GM19372 (cell line): Measurements from ENCODE around the gene BTBD2.
"Not testable (repeated sequence)": the region's sequence is repeated elsewhere in the genome, so short reads cannot be mapped to it uniquely, and the experiment has no call there.

Experiments
- ATAC-seq: cut with Tn5 transposase; IDR thresholded peaks from one replicate; pipeline ENCODE4 v1.9.1; 2021; ENCODE audit warnings: mild to moderate bottlenecking, low read depth, moderate library complexity; ENCODE audit not compliant: unreplicated experiment

Gene BTBD2

DNA sequence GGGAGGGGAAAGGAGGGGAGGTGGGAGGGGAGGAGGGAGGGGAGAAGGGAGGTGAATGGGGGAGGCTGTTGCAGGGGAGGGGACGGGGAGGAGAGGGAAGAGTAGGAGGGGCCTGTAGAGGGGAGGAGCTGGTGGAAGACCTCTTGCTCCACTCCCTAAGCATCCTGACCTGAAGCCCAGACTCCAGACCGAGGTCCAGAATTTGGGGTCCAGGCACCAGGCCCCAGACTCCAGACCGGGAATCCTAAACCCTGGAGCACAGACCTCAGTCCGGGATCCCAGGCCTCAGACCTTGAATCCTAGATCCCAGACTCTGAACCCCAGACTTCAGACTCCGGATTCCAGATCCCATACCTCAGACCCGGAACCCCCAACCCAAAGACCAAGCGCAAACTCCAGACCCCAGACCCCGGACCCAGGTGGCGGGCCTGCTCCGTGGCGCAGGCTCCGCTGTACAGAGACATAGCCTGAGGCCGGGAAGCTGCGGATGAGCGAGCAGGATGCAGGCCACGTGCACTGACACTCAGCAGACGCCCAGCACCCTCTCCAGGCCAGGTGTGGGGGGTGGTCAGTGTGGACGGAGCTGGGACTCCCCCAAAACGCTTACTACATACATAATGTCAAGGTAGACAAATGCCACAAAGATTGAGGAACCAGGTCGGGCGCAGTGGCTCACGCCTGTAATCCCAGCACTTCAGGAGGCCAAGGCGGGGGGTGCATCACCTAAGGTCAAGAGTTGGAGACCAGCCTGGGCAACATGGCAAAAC is 710 bp upstream of the BTBD2 start:
- ATAC-seq = no peak

DNA sequence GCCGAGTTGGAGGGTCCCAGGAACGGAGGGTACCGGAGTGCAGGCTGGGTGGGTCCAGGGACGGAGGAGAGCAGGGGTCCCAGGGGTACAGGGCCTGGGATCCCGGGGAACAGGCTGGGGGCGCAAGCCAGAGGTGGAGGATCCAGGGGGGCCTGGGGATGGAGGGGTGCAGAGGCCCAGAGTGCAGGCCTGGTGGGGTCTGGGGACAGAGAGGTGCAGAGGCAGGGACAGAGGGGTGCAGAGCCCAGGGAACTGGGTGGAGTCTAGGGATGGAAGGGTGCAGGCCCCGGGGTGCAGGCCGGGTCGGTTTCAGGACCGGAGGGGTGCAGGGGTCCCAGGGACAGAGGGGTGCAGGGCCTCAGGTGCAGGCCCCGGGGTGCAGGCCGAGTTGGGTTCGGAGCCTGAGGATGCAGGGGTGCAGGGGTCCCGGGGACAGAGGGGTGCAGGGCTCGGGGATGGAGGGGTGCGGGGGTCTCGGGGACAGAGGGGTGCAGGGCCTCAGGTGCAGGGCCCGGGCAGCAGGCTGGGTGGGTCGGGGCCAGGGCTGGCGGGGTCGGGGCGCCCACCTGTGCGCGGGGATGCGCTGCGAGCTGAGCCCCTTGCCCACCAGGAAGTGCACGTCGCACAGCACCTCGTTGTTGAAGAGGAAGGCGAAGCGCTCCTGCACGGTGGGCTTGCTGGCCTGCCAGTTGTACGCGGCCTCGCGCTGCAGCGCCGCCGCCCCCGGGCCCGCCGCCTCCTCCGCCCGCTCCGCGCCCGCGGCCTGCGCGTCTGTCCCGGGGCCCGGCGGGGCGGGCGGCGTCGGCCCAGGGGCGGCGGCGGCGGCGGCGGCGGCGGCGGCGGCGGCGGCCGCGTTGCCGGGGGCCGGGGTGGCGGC is 545 bp downstream of the BTBD2 start:
- ATAC-seq = no peak

DNA sequence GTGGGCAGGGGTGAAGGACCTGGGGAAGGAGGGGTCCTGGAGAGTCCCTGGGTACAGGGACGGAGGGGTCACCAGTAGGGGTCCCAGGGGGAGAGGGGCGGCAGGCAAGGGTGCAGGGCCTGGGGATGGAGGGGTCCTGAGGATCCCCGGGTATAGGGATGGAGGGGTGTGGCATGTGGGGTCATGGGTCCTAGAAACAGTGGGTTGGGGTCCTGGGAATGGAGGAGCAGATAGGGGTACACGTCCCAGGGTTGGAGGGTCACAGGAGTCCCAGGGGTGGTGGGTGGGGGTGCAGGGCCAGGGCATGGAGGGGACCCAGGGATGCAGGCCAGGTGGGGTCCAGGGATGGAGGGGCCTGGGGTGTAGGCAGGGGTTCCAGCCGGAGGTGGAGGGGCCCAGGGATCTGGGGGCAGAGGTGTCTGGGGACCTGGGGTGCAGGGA is 1.4 kb downstream of the BTBD2 start:
- ATAC-seq = no peak

DNA sequence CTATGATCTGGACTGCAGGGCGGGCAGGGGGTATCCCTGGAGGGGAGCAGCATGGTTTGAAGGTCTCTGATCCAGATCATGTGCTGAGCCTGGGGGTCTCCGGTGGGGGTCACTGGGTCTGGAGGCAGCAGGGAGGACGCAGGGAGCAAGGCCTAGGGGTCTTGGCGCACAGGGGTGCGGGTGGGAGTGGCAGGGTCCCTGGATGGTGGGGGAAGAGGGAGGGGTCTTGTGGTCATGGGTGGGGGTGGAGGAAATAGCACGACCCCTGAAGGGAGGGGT is 1.9 kb downstream of the BTBD2 start:
- no peak for ATAC-seq

DNA sequence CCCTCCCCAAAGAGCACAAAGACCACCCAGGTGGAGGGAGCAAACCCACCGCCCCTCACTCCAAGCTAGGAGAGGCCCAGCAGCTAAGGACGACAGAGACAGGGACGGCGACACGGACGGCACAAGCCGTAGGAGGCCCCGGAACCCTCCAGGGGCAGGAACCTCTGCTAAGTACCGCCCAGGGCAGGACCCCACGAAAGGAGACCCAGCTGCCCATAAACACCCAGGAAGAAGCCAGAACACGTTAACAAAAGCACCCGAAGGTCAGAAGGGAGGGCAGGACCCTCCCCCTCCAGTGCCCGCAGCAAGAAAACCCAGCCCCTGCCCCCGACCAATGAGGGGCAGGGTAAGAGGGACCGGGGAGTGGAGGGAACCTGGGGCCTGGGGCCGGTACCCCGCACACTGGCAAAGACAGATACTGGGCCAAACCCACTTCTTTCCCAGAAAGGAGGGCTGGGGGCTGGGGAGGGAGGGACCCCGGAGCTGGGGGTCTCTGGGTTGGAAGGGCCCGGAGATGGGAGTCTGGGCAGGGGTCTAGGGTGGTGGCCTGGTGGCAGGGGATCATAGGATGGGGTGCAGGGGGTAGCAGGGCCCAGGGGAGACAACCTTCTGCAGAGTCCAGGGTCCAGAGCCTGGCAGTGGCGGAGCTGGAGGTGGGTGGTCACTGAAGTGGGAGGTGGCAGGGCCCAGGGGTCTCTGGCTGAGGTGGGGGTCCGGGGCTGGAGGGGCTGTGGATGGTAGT is 2.4 kb downstream of the BTBD2 start:
- no peak for ATAC-seq

DNA sequence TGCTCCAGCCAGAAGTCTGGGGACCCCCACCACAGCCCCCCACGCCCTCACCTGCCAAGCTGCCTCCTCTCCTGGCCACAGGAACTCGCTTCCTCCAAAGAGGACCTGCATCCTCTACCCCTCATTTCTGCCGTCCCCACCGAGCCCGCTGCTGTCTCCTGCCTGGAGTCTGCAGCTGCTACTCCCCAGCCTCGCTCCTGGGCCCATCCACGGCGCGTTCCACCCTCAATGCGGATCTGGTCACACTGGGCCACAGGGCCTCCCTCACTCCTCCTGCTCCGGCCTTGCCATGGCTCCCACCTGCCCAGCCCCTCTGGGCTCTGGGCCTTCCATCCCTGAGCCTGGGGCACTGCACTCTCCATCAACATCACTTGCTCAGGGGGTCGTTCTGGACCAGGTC is 4.3 kb downstream of the BTBD2 start:
- no peak for ATAC-seq

DNA sequence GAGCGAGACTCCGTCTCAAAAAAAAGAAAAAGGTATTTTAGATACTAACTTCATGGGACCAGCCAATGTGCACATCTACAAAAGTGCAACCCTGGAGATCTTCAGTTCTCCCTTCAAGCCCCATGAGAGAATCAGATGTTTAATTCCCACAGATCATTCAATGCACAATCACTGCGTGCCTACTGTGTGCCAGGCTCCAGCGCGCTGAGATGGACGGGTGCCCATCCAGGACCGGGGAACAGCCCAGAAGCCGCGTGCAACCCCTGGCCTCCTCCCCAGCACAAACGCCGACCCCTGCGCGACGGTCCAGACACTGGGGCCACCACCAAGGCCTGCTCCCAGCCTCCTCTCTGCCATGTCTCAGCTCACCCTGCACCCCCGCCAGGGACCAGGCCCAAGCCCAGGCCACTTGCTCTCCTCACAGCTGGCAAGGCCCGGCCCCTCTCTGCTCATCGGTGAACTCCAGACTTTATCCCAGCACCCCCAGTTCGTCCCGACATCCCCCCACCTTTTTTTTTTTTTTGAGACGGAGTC is 5.3 kb downstream of the BTBD2 start:
- ATAC-seq = no peak

DNA sequence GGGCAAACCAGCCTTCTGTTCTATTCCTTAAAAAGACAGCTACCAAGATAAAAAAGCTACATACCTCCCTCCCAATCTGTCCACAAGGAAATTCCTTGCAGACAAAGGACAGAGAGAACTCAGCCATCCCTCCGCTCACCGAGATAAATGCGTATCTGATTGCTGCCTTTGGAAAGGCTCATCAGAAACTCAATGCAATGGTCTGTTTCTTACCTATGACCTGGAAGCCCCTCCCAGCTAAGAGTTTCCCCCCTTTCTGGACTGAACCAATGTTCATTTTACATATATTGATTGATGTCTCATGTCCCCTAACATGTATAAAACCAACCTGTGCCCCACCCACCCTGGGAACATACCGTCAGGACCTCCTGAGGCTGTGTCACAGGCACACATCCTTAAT is 11.6 kb downstream of the BTBD2 start:
- no peak for ATAC-seq

DNA sequence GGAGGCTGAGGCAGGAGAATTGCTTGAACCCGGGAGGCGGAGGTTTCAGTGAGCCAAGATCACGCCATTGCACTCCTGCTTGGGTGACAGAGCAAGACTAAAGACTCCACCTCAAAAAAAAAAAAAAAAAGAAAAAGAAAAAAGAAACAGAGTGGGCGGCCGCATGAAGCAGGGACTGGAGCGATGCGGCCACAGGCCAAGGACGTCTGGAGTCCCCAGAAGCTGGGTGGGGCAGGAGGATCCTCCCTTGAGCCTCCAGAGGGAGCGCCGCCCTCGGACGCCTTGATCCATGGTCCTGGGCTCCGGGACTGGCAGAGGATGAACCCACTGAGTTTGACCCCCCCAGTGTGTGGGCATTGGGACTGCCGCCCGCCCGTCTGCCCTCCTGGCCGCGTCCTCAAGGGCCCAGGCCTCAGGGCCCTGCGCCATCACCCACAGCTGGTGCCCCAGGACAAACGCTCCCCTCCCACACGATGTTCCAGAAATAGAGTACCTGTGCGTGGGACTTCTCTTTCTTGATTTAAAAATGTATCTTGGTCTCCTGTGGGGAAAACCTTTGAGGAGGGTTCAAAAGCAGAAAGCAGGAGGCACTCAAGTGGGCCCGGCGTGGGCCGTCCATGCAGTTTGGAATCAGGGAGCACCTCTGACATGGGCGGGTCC is 15.5 kb downstream of the BTBD2 start:
- ATAC-seq = no peak

DNA sequence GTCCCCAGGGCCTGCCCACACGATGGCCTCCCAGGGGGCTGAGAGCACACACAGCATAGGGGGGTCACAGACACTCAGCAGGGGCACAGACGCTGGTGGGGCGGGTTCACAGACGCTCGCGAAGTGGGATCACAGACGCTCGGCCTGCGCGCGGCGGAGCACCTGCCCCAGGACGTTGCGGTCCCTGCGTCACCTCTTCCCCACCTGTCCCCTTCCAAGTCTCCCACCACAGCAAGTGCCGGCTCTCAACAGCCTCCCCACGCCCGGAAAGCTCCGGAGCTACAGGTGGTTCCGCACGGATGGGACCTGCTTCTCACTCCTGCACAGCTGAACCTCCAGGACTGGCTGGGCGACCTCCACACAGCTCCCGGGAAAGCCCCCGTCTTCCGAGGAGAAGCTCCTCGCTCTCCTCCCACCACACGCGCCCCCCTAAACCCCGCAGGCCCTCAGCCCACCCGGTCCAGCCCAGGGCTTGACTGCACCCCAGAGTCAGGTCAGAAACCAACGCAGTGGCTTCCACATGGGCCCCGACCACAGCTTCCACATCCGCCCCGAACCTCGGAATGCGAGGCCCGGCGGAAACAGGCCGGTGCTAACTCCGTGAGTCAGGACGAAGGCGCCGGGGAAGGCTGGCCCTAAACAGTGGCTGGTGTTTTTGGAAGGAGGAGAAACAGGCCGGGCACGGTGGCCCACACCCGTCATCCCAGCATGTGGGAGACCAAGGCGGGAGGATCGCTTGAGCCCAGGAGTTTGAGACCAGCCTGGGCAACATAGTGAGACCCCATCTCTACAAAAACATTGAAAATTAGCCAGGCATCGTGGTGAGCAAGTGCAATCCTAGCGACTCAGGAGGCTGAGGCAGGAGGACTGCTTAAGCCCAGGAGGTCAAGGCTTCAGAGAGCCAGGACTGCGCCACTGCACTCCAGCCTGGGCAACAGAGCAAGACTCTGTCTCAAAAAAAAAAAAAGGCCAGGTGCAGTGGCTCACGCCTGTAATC is 16.5 kb downstream of the BTBD2 start:
- no peak for ATAC-seq

DNA sequence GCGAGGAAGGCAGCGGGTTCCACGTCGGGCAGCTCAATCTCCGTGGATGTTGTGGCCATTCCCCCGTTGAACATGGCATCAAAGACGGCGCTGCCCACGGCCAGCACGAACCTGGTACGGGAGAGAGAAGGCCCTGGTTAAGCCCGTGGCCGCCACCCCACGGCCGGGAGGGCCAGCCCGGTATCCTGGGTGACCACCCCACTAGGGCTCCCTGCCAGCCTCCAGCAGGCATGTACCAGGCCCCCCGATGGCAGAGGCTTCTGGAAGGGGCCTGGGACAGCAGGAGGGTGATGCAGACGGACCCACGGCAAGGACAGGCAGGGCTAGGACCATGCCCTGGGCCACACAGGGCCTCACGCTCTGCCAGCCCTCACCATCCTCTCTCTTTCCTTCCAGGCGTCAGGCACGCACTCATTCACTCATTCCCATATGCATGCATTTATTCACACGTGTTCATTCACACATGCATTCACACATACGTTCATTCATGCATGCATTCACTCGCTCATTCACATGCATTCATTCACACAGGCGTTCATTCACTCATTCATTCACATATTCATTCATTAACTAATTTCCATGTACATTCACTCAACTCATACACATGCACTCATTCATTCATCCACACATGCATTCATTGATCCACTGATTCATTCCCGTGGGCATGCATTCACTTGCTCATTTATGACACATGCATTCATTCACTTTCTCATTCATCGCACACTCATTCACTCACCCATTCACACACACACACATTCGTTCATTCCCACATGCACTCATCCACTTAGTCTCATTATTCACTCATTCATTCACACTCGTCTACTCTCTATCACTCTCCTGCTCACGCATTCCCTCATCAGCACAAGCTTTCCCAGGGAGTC is 17.9 kb downstream of the BTBD2 start:
- no peak for ATAC-seq

DNA sequence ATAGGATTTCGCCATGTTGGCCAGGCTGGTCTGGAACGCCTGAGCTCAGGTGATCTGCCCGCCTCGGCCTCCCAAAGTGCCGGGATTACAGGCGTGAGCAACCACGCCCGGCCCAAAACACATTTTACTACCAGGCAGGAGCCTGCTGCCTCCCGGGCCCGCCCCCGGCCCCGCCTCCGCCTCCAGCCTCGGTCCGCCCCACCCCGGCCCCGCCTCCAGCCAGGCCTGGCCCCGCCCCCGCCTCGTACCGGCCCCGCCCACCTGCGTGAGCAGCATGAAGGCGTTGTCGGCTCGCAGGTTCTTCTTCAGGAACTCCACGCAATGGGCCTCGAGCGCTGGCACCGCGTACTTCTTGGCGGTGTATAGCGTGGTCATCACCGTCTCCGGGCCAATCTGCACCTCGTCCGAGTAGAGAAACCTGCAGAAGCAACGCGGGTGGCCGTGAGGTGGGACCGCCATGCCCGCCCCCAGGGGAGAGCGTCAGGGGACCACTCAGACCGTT is 22.7 kb downstream of the BTBD2 start:
- ATAC-seq = no peak

DNA sequence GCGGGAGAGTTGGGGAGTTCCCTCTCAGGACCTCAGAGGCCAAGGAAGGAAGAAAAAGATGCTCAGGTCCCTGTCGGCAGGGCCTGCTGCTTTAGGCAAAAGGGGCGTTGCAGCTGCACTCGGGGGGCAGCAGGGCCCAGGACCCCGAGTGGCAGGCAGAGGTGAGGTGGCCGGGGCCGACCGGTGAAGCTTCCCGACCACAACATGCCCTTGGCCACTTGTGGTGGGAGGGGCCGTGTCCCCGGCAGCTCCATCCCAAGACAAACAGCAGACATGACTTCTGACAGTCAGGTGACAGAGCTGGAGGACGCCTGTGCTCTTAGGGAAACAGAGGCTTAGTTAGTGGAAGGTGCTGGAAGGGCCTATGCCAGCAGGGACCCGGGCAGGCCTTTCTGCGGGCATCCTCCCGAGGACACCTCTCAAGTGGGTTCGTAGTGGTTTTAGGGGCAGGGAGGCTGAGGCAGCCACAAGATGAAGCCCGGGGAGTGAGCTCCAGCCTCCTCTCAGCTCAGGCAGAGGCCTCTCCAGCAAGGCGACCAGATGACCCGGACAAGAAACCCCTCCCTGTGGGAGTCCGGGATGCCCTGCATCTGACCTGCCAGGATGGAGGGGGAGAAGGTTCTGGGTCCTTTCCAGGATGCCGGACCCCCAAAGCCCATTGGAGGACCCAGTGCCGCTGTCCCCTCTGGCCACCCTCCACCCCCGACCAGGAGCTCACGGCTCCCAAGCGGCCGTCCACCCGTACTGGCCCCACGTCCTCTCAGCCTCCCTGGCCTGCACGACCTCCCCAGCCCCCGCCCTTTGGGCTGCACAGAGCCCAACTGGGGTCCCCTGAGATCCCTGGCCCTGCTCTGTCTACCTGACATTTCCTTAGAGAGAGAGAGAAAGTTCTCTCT is 24.2 kb downstream of the BTBD2 start:
- ATAC-seq = no peak

DNA sequence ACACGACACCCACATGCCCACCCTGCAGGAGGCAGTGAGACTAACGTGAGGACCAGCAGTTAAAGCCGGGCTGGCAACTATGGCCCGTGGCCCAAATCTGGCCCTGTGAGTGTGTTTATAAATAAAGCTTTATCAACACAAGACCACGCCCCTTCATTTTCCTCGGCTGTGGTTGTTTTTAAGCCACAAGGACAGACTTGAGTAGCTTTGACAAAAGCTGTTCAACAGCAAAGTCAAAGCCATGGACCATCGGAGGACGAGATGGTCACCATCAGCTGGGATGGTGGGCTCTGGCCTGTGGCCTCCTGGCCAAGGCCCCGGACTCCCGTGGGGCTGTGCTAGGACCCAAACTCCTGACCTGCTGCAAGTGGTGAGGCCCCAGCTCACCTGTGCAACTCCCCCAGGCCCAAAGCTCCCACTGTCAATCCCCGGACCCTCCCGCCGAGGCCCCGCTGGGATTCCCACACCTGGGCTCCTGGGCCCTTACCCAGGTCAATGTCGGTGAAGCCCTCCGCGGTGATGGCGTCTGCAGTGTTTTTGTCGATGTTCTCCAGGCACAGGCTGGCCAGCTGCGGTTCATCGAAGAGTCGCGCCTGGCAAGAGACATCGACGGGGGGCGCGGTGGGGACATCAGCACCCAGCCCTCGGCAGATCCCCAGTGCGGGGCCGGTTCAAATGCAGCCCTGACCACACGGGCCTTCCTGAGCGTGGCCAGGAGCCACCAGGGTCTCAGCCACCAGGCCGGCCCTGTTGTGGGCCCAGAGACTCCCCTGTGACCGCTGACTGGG is 25.1 kb downstream of the BTBD2 start:
- no peak for ATAC-seq

DNA sequence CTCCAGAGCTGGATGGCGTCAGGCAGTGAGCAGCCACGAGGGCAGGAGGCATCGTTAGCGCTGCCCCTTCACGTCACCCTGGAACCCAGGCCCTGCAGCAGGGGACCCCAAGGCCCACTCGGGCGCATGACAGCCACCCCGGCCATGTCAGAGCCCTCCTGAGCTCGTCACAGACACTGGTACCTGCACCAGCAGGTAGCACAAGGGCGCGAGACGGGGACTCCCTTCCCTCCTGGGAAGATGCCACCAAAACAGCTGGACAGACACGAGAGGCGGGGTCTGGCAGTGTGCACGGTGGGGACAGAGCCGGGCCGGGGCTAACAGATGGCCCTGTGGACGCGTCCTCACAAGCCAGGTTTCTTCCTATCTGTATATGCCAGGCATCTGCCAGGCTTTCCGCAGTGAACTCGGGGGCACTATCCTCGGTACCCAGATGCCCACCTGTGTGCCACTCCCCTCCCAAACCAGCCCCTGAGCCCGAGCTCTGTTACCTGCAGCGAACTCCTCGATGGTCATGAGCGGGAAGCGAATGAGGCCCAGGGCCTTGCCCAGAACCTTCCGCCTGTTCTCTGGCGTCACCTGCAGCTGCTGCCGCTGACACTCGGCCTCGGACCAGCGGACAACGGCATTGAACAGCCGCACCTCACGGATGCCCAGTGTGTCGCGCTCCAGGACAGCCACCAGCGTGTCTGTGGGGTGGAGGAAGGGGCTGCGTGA is 25.8 kb downstream of the BTBD2 start:
- no peak for ATAC-seq

DNA sequence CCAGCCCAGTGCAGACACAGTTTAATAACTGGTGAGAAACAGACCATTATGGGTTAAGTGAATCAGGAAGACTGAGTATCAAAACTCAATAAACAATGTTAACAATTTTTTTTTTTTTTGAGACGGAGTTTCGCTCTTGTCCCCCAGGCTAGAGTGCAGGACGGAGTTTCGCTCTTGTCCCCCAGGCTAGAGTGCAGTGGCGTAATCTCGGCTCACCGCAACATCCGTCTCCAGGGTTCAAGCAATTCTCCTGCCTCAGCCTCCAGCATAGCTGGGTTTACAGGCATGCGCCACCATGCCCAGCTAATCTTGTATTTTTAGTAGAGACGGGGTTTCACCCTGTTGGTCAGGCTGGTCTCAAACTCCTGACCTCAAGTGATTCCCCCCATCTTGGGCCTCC is 27.1 kb downstream of the BTBD2 start:
- ATAC-seq = not testable (repeated sequence)
